Astrocyte (in vitro differentiated cells and primary cell): ENCODE results near the gene SUGT1. TPM values are rescaled to one million over a fixed set of nuclear protein-coding genes. Genes with fewer than 3 reads are reported as not detected.
"Not testable (repeated sequence)": the region's sequence is repeated elsewhere in the genome, so short reads cannot be mapped to it uniquely, and the experiment has no call there.

Source experiments
- DNase-seq: peaks from one replicate; pipeline ENCODE4 v3.0.0-alpha.2; 2010; ENCODE audit warnings: low read depth
- FAIRE-seq: peaks from 2 replicates; lab custom pipeline; 2011; peaks lifted over from hg19 to GRCh38; lab: Jason Lieb, UNC
- H2AFZ ChIP-seq: 2 replicates; pipeline ENCODE4 v1.6.0; 2012; ENCODE audit warnings: low read depth, low read length, inconsistent platforms
- H3K27ac ChIP-seq: 2 replicates; pipeline ENCODE4 v1.5.1; 2011; ENCODE audit warnings: low read depth, low read length, inconsistent platforms
- H3K27me3 ChIP-seq: 2 replicates; pipeline ENCODE4 v1.6.0; 2011; ENCODE audit warnings: low read length, inconsistent platforms; ENCODE audit not compliant: insufficient read depth
- H3K36me3 ChIP-seq: 2 replicates; pipeline ENCODE4 v1.5.1; 2011; ENCODE audit warnings: low read length, inconsistent platforms; ENCODE audit not compliant: insufficient read depth
- H3K4me1 ChIP-seq: 2 replicates; pipeline ENCODE4 v1.5.1; 2011; ENCODE audit warnings: low read length, inconsistent platforms; ENCODE audit not compliant: insufficient read depth
- H3K4me2 ChIP-seq: 2 replicates; pipeline ENCODE4 v1.6.0; 2012; ENCODE audit warnings: low read length, inconsistent platforms
- H3K4me3 ChIP-seq: 2 replicates; pipeline ENCODE4 v1.5.1; 2011; ENCODE audit warnings: low read depth, mild to moderate bottlenecking, low read length, inconsistent platforms; ENCODE audit not compliant: insufficient read depth
- H3K79me2 ChIP-seq: 2 replicates; pipeline ENCODE4 v1.6.0; 2012; ENCODE audit warnings: mild to moderate bottlenecking, low read length, inconsistent platforms; ENCODE audit not compliant: insufficient read depth
- H3K9ac ChIP-seq: 2 replicates; pipeline ENCODE4 v1.6.0; 2012; ENCODE audit warnings: mild to moderate bottlenecking, low read length, inconsistent platforms
- H3K9me3 ChIP-seq: 2 replicates; pipeline ENCODE4 v1.5.1; 2012; ENCODE audit warnings: low read depth, mild to moderate bottlenecking, low read length, inconsistent platforms; ENCODE audit not compliant: insufficient read depth
- H4K20me1 ChIP-seq: 2 replicates; pipeline ENCODE4 v1.6.0; 2012; ENCODE audit warnings: low read length, inconsistent platforms; ENCODE audit not compliant: insufficient read depth
- H3K27ac Mint-ChIP-seq: one replicate; pipeline ENCODE4 v1.8.0; 2021; ENCODE audit warnings: mild to moderate bottlenecking, mixed read lengths; ENCODE audit not compliant: unreplicated experiment
- H3K27me3 Mint-ChIP-seq: one replicate; pipeline ENCODE4 v1.8.0; 2021; ENCODE audit warnings: low read depth, mixed read lengths; ENCODE audit not compliant: unreplicated experiment
- H3K36me3 Mint-ChIP-seq: one replicate; pipeline ENCODE4 v1.8.0; 2021; ENCODE audit warnings: low read depth, mixed read lengths; ENCODE audit not compliant: unreplicated experiment
- H3K4me1 Mint-ChIP-seq: one replicate; pipeline ENCODE4 v1.8.0; 2021; ENCODE audit warnings: low read depth, mixed read lengths; ENCODE audit not compliant: unreplicated experiment
- H3K4me3 Mint-ChIP-seq: one replicate; pipeline ENCODE4 v1.8.0; 2021; ENCODE audit warnings: mild to moderate bottlenecking, moderate library complexity, mixed read lengths; ENCODE audit not compliant: unreplicated experiment
- H3K9me3 Mint-ChIP-seq: one replicate; pipeline ENCODE4 v1.8.0; 2021; ENCODE audit warnings: mild to moderate bottlenecking, mixed read lengths; ENCODE audit not compliant: unreplicated experiment
- CTCF ChIP-seq: IDR thresholded peaks from 2 replicates; pipeline ENCODE4 v1.5.1; 2011; ENCODE audit warnings: low read depth, mild to moderate bottlenecking, inconsistent platforms, low read length, moderate library complexity; ENCODE audit not compliant: insufficient read depth
- EZH2 ChIP-seq: IDR thresholded peaks from 2 replicates; pipeline ENCODE4 v1.6.1; 2012; ENCODE audit warnings: mild to moderate bottlenecking, low read length, inconsistent platforms; ENCODE audit not compliant: insufficient read depth
- total RNA-seq: library from RNA; stranded (reverse); gene quantifications from 2 replicates; pipeline ENCODE4 v1.2.1, GENCODE V29; 2021

The SUGT1 gene
- total RNA-seq, 1 donor from 2014 or later: 87.3 TPM

GRCh38 chr13:52712385-52712784, 59.7 kb downstream of the SUGT1 start:
- Histone ChIP-seq H3K27me3 (no peaks in the 10 kb centered on the region), H3K9me3 (no peaks in the 10 kb centered on the region), H3K4me3 (no peak overlapping the region), H3K4me2 (no peak overlapping the region), H3K79me2 (no peaks in the 10 kb centered on the region), H3K4me1 (no peaks in the 10 kb centered on the region), H3K36me3 (no peaks in the 10 kb centered on the region), H2AFZ (no peak overlapping the region), H3K27ac (no peak overlapping the region), H3K9ac (no peak overlapping the region), H4K20me1 (no peaks in the 10 kb centered on the region)
- no peaks in the 10 kb centered on the region for H3K36me3 Mint-ChIP-seq
- no peak overlapping the region for H3K27ac Mint-ChIP-seq
- no peak for TF ChIP-seq EZH2
- TF ChIP-seq CTCF: no peak
- no peaks in the 10 kb centered on the region for H3K4me1 Mint-ChIP-seq
- no peak overlapping the region for H3K4me3 Mint-ChIP-seq
- no peak for FAIRE-seq
- peaks cover 7% of the 10 kb centered on the region for H3K9me3 Mint-ChIP-seq
- H3K27me3 Mint-ChIP-seq: peaks cover 6% of the 10 kb centered on the region
- no peak for DNase-seq

GRCh38 chr13:52713894-52714293, 61.3 kb downstream of the SUGT1 start:
- no peak overlapping the region for H3K4me3 ChIP-seq
- H2AFZ ChIP-seq: no peak overlapping the region
- Mint-ChIP-seq H3K36me3 (no peaks in the 10 kb centered on the region), H3K4me1 (no peaks in the 10 kb centered on the region), H3K27me3 (peaks cover 5% of the 10 kb centered on the region), H3K9me3 (peaks cover 14% of the 10 kb centered on the region), H3K4me3 (no peak overlapping the region), H3K27ac (no peak overlapping the region)
- H3K9ac ChIP-seq: no peak overlapping the region
- no peak for DNase-seq
- H3K27ac ChIP-seq: no peak overlapping the region
- no peak for TF ChIP-seq CTCF
- TF ChIP-seq EZH2: no peak
- H3K4me2 ChIP-seq: no peak overlapping the region
- no peaks in the 10 kb centered on the region for H3K27me3 ChIP-seq
- H3K9me3 ChIP-seq: no peaks in the 10 kb centered on the region
- no peaks in the 10 kb centered on the region for H3K4me1 ChIP-seq
- no peak for FAIRE-seq
- H3K79me2 ChIP-seq: no peaks in the 10 kb centered on the region
- no peaks in the 10 kb centered on the region for H4K20me1 ChIP-seq
- no peaks in the 10 kb centered on the region for H3K36me3 ChIP-seq

GRCh38 chr13:52720904-52721303, 68.3 kb downstream of the SUGT1 start:
- H3K36me3 ChIP-seq, H3K9me3 ChIP-seq: not testable (repeated sequence)

GRCh38 chr13:52721356-52721755, 68.7 kb downstream of the SUGT1 start:
- not testable (repeated sequence) for H3K4me1 Mint-ChIP-seq, H3K4me2 ChIP-seq, H4K20me1 ChIP-seq, H3K9me3 ChIP-seq, H3K4me3 Mint-ChIP-seq, H3K36me3 ChIP-seq, H3K79me2 ChIP-seq, H3K9ac ChIP-seq, FAIRE-seq, H2AFZ ChIP-seq, H3K27ac Mint-ChIP-seq, H3K36me3 Mint-ChIP-seq, H3K4me3 ChIP-seq, DNase-seq, H3K27ac ChIP-seq, H3K4me1 ChIP-seq, H3K27me3 Mint-ChIP-seq, H3K27me3 ChIP-seq
- H3K9me3 Mint-ChIP-seq: peaks cover 23% of the 10 kb centered on the region

More at GRCh38 chr13:52720904-52721303, 68.3 kb downstream of the SUGT1 start:
- H3K9me3 Mint-ChIP-seq: peaks cover 23% of the 10 kb centered on the region
- FAIRE-seq, H3K27ac Mint-ChIP-seq, H4K20me1 ChIP-seq, H3K4me3 ChIP-seq, H3K36me3 Mint-ChIP-seq, H3K9ac ChIP-seq, H3K27ac ChIP-seq, H3K4me2 ChIP-seq, H2AFZ ChIP-seq, H3K4me1 Mint-ChIP-seq, DNase-seq, H3K4me1 ChIP-seq, H3K27me3 ChIP-seq, H3K79me2 ChIP-seq, H3K4me3 Mint-ChIP-seq, H3K27me3 Mint-ChIP-seq: not testable (repeated sequence)
